ENCODE measurements around the gene RBBP5.

The RBBP5 gene

DNA sequence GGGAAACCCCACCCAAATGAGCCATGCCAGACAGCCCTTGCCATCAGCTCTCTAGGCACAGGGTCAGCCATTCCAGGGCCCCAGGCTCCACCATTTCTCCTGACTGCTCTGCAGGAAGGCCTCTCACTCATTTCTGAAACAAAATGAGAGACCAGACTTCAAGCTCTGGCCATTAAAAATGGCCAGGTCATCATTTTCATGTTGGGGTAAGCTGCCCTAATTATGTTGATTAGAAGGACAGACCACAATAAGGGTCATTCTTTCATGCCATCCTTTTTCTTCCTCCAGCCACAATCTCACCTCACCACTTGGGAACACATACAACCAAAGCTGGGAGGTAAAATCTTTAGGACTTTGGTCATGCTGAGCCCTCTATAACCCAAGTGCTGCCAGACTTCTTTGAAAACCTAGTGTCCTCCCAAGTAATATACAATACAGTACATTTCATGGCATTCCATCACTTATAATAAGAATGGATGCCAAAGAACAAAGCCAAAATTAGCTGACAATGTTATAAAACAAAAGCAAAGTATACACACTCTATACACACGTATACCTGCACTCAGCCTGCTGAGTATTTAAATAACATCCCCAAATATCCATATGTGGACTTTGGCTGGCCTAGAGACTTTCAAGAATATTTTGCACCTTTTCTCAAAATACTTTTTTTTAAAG is 22.4 kb upstream of the RBBP5 start:
- H3K9me2 ChIP-seq (replicated peaks; ENCODE audit: control insufficient read depth, low read length), result no peaks in the 10 kb centered on the region
- no peak overlapping the region for H3K4me3 ChIP-seq (ENCODE audit: low read length)
- no peaks in the 10 kb centered on the region for H3F3A ChIP-seq (ENCODE audit: control insufficient read depth, insufficient read depth)
- no peaks in the 10 kb centered on the region for H3K27me3 ChIP-seq (ENCODE audit: control insufficient read depth, low read length)
- no peaks in the 10 kb centered on the region for H3K9me3 ChIP-seq (ENCODE audit: control insufficient read depth, insufficient read depth, low read length)
- no peak overlapping the region for H3K27ac ChIP-seq (ENCODE audit: low read depth, low read length)
- TF ChIP-seq, protein P1, sequence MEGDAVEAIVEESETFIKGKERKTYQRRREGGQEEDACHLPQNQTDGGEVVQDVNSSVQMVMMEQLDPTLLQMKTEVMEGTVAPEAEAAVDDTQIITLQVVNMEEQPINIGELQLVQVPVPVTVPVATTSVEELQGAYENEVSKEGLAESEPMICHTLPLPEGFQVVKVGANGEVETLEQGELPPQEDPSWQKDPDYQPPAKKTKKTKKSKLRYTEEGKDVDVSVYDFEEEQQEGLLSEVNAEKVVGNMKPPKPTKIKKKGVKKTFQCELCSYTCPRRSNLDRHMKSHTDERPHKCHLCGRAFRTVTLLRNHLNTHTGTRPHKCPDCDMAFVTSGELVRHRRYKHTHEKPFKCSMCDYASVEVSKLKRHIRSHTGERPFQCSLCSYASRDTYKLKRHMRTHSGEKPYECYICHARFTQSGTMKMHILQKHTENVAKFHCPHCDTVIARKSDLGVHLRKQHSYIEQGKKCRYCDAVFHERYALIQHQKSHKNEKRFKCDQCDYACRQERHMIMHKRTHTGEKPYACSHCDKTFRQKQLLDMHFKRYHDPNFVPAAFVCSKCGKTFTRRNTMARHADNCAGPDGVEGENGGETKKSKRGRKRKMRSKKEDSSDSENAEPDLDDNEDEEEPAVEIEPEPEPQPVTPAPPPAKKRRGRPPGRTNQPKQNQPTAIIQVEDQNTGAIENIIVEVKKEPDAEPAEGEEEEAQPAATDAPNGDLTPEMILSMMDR (IDR thresholded peaks at IDR 0.05; ENCODE audit: low read depth, low read length, poor library complexity, severe bottlenecking), result no peak
- no peak for TF ChIP-seq EZH2phosphoT487 (IDR thresholded peaks at IDR 0.05; ENCODE audit: borderline replicate concordance, low read length)
- H4K20me1 ChIP-seq (ENCODE audit: control insufficient read depth, insufficient read depth, low read depth, low read length), result no peaks in the 10 kb centered on the region
- no peak overlapping the region for H3K4me2 ChIP-seq (ENCODE audit: low read length)
- no peaks in the 10 kb centered on the region for H3K79me2 ChIP-seq (ENCODE audit: control insufficient read depth, low read length)
- peaks cover 8% of the 10 kb centered on the region for H3K4me1 ChIP-seq (ENCODE audit: control insufficient read depth, low read length)
- peaks cover 2% of the 10 kb centered on the region; the same call in 1 of the 2 replicates for H3K36me3 ChIP-seq (ENCODE audit: control insufficient read depth, low read length)

DNA sequence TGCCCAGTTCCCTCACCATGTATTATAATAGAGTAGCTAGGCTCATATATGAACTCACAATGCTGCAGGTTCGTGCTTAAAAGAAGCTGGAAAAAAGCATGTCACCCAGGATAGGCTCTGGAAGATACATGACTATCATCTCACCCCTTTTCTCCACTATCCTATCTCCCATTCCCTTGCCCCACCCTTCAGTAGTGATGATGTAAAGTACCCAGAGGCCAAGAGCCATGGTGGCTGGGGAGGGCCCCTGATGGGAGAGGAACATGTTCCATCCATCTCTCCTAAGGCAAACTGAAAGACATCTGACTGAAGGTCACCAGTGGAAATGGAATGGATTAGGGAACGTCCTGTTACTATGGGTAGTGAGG is 20.3 kb upstream of the RBBP5 start:
- H3F3A ChIP-seq (ENCODE audit: control insufficient read depth, insufficient read depth), result no peaks in the 10 kb centered on the region
- no peak overlapping the region for H3K4me3 ChIP-seq (ENCODE audit: low read length)

DNA sequence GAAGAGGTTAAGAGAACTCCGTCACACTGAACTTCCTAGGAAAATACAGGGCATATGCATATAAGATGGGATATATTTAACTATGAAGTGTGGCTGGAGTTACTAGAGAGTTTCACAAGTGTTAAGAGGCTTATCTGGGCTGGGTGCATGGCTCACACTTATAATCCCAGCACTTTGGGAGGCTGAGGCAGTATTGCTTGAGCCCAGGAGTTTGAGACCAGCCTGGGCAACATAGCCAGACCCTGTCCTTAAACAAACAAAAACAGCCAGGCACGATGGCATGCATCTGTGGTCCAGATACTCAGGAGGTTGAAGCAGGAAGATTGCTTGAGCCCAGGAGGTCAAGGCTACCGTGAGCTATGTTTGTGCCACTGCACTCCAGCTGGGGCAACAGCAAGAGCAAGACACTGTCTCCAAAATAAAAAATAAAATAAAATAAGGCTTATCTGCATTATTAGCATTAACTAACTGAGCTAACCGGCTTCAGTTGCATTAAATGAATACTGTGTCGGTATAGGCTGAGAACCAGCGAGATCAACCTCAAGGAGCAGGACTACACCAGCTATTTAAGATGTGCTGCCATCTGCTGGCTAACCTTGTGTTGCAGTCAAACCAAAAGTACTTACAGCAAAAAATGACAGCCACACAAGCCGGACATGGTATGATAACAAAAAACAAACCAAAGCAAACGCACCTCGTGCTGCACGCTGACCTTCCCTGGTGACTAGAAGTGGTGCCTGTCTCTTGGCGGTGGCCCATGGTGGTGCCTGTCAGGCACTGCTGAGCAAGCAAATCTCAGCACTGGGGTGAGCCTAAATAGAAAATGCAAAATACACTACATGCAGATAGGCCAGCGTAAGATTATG is 19.7 kb upstream of the RBBP5 start:
- Histone ChIP-seq H3K9me3 (ENCODE audit: control insufficient read depth, insufficient read depth, low read length) (no peaks in the 10 kb centered on the region), H3K27me3 (ENCODE audit: control insufficient read depth, low read length) (no peaks in the 10 kb centered on the region), H3F3A (ENCODE audit: control insufficient read depth, insufficient read depth) (no peaks in the 10 kb centered on the region), H3K4me3 (ENCODE audit: low read length) (no peak overlapping the region), H3K36me3 (ENCODE audit: control insufficient read depth, low read length) (no peaks in the 10 kb centered on the region), H3K4me2 (ENCODE audit: low read length) (peak overlapping the region; percentile 37), H3K9me2 (replicated peaks; ENCODE audit: control insufficient read depth, low read length) (no peaks in the 10 kb centered on the region), H3K27ac (ENCODE audit: low read depth, low read length) (no peak overlapping the region), H3K4me1 (ENCODE audit: control insufficient read depth, low read length) (peaks cover 22% of the 10 kb centered on the region), H4K20me1 (ENCODE audit: control insufficient read depth, insufficient read depth, low read depth, low read length) (no peaks in the 10 kb centered on the region), H3K79me2 (ENCODE audit: control insufficient read depth, low read length) (no peaks in the 10 kb centered on the region)
- no peak for TF ChIP-seq EZH2phosphoT487 (IDR thresholded peaks at IDR 0.05; ENCODE audit: borderline replicate concordance, low read length)
- TF ChIP-seq, protein P1 (IDR thresholded peaks at IDR 0.05; ENCODE audit: low read depth, low read length, poor library complexity, severe bottlenecking), result peak; percentile 84

More for the DNA sequence above, 20.3 kb upstream of the RBBP5 start:
- Histone ChIP-seq H3K9me2 (replicated peaks; ENCODE audit: control insufficient read depth, low read length) (no peaks in the 10 kb centered on the region), H3K4me2 (ENCODE audit: low read length) (peak overlapping the region; percentile 37), H3K27ac (ENCODE audit: low read depth, low read length) (no peak overlapping the region), H4K20me1 (ENCODE audit: control insufficient read depth, insufficient read depth, low read depth, low read length) (no peaks in the 10 kb centered on the region), H3K27me3 (ENCODE audit: control insufficient read depth, low read length) (no peaks in the 10 kb centered on the region), H3K9me3 (ENCODE audit: control insufficient read depth, insufficient read depth, low read length) (no peaks in the 10 kb centered on the region), H3K36me3 (ENCODE audit: control insufficient read depth, low read length) (peaks cover under 1% of the 10 kb centered on the region; the same call in 1 of the 2 replicates), H3K79me2 (ENCODE audit: control insufficient read depth, low read length) (no peaks in the 10 kb centered on the region), H3K4me1 (ENCODE audit: control insufficient read depth, low read length) (peaks cover 22% of the 10 kb centered on the region)
- no peak for TF ChIP-seq EZH2phosphoT487 (IDR thresholded peaks at IDR 0.05; ENCODE audit: borderline replicate concordance, low read length)
- TF ChIP-seq, protein P1 (IDR thresholded peaks at IDR 0.05; ENCODE audit: low read depth, low read length, poor library complexity, severe bottlenecking), result no peak

Measured in DOHH2 (cell line).